ENCODE measurements around the gene EGLN3.

- TF ChIP-seq CTCF (IDR thresholded peaks at IDR 0.05) (no peak), POLR2AphosphoS5 (IDR thresholded peaks at IDR 0.05) (no peak), POLR2A (IDR thresholded peaks at IDR 0.05) (no peak), EP300 (IDR thresholded peaks at IDR 0.05) (no peak)
Measured at GRCh38 chr14:33957993-33958392, 7.1 kb upstream of the EGLN3 start.

Data from gastroesophageal sphincter (tissue), 3 donors.